Smooth muscle cell (in vitro differentiated cells): ENCODE data around the gene MMP21. TPM values are rescaled to one million over a fixed set of nuclear protein-coding genes. Genes with fewer than 3 reads are reported as not detected.

Experiments
- microRNA counts: library from miRNA; unstranded; fragments of <30 nt; microRNA quantifications from one replicate; lab custom pipeline; 2016
- microRNA-seq: library from miRNA; unstranded; fragments of <30 nt; microRNA quantifications from one replicate; pipeline ENCODE4, GENCODE V29; 2016; ENCODE audit warnings: borderline number of aligned reads
- polyA plus RNA-seq: library from polyadenylated mRNA; unstranded; fragments of >200 nt; fragmentation: Nextera tagmentation; extraction: Ambion mirVana; gene quantifications from 2 replicates; pipeline ENCODE4 v1.2.1, GENCODE V29; 2016
- small RNA-seq: library from RNA; depleted of rRNA; stranded (forward); fragments of <200 nt; gene quantifications from one replicate; pipeline ENCODE3, GENCODE V24; 2014
- total RNA-seq: library from RNA; depleted of rRNA; stranded (reverse); fragments of >200 nt; gene quantifications from 2 replicates; pipeline ENCODE4 v1.2.3, GENCODE V29; 2014

Gene MMP21
- total and polyA plus RNA-seq, 2 experiments from 2014 or later = not detected

MicroRNA genes within 50 kb of the gene (microRNA counts, 767-probe panel; counts per million panel counts)
- microRNA hsa-miR-4484 (lab: Ali Mortazavi, UCI) = 183 counts per million

Small RNA genes within 50 kb of the gene (microRNA-seq; reads per million reads assigned to microRNA genes)
- gene MIR4484 = not detected

Small RNA genes within 50 kb of the gene (small RNA-seq; reads per million reads assigned to genes)
- gene MIR4484 = not detected

Other genes starting within 250 kb of the MMP21 start
- not detected in 2 replicates for gene TEX36, start 92.7 kb downstream of the MMP21 start, total RNA-seq
- not detected in 2 replicates for gene TEX36, start 92.7 kb downstream of the MMP21 start, polyA plus RNA-seq
- 20.9 and 22.0 TPM in 2 replicates for gene EDRF1, start 56.1 kb downstream of the MMP21 start, total RNA-seq
- 8.5 and 13.2 TPM in 2 replicates for gene EDRF1, start 56.1 kb downstream of the MMP21 start, polyA plus RNA-seq
- gene UROS, start 47.4 kb upstream of the MMP21 start, total RNA-seq = 43.7 and 61.1 TPM in 2 replicates
- 77.5 and 86.7 TPM in 2 replicates for gene UROS, start 47.4 kb upstream of the MMP21 start, polyA plus RNA-seq
- gene BCCIP, start 47.7 kb upstream of the MMP21 start, total RNA-seq = 61.8 and 87.5 TPM in 2 replicates
- gene BCCIP, start 47.7 kb upstream of the MMP21 start, polyA plus RNA-seq = 55.3 and 56.6 TPM in 2 replicates
- 51.2 and 56.1 TPM in 2 replicates for gene DHX32, start 105.5 kb upstream of the MMP21 start, total RNA-seq
- gene DHX32, start 105.5 kb upstream of the MMP21 start, polyA plus RNA-seq = 31.8 and 39.8 TPM in 2 replicates
- 5.8 and 9.5 TPM in 2 replicates for gene FANK1, start 120.7 kb upstream of the MMP21 start, total RNA-seq
- 6.6 and 14.8 TPM in 2 replicates for gene FANK1, start 120.7 kb upstream of the MMP21 start, polyA plus RNA-seq